Fibroblast of upper back skin (primary cell): Measurements from ENCODE around the gene FAM240A.
A peak's percentile ranks its signal among the peaks of the same experiment; 100 is the strongest.

Experiments
- DNase-seq: peaks from one replicate; pipeline ENCODE4 v3.0.0-alpha.2; 2013

FAM240A gene

DNA sequence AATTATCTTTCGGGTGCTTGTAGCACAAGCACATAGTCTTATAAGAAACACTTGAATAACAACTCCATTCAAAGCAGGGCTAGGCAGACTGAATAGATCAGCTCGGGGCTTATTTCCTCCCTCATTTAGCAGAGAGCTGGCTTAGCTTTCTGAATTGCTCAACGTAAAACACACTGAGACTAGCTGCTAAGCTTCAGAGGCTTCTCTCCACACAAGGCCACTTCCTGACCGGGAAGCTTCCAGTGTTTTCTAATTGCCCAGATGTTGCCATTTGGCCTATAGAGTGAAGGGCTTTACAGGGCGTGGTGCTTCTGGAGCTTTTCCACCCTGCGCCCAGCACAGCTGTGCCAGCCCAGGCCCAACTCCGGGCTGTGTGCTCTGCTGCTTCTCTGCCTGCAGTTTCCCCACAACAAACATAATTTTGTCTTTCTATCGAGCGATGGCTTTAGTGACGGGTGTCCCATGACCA is 16.6 kb downstream of the FAM240A start:
- no peak for DNase-seq

- DNase-seq: peak; percentile 74
These were observed 17.5 kb downstream of the FAM240A start for GRCh38 chr3:46629551-46630517.

DNA sequence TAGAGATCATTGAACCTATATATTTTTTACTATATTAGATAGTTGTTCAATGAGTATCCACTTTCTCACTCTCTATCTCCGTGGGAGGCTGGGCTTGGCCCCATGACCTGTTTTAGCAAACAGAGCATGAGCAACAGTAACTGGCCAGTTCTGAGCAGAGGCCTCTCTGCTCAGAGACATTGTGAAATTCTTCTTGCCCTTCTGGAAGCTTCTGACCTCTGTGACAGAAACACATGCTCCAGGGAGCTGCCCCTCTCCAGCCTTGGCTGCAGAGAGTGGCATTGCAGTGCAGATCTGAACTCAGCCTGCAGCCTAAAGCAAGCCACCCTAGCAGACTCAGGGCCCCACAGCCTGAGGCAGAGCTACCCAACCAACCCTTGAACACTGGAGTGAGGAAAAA is 20.5 kb downstream of the FAM240A start:
- DNase-seq: no peak

- no peak for DNase-seq
These were observed 22.5 kb downstream of the FAM240A start for GRCh38 chr3:46634856-46635255.

GRCh38 chr3:46639221-46639620 is 26.9 kb downstream of the FAM240A start:
- no peak for DNase-seq

- DNase-seq: no peak
These were observed 28.6 kb downstream of the FAM240A start for GRCh38 chr3:46640927-46641326.

- no peak for DNase-seq
These were observed 30.6 kb downstream of the FAM240A start for GRCh38 chr3:46642971-46643370.

GRCh38 chr3:46643701-46644100 is 31.4 kb downstream of the FAM240A start:
- DNase-seq: no peak

DNA sequence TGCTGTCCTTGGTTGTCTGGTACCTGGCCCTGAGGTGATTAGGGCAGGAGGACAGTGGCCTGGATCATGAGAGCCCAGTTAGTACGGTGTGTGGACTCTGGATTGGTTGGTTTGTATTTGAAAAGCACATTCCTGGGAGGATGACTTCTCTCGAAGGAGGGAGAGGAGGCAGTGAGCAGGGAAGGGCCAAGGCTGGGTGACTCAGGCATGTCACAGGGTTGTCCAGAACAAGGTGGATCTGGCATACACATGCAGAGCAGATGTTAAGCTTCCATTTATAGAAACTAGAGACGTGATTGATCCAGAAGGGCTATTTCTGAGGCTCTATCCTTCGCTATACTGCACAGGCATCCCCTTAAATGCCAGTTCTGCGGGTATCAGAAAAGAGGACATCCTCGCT is 34.4 kb downstream of the FAM240A start:
- DNase-seq: peak; percentile 69

- no peak for DNase-seq
These were observed 35.8 kb downstream of the FAM240A start for GRCh38 chr3:46648096-46648495.

GRCh38 chr3:46649436-46649835 is 37.1 kb downstream of the FAM240A start:
- DNase-seq: no peak

- DNase-seq: no peak
These were observed 38.8 kb downstream of the FAM240A start for GRCh38 chr3:46651084-46651483.

- no peak for DNase-seq
These were observed 42.9 kb downstream of the FAM240A start for GRCh38 chr3:46655271-46655670.

GRCh38 chr3:46656778-46657556 is 44.6 kb downstream of the FAM240A start:
- peak; percentile 32 for DNase-seq

DNA sequence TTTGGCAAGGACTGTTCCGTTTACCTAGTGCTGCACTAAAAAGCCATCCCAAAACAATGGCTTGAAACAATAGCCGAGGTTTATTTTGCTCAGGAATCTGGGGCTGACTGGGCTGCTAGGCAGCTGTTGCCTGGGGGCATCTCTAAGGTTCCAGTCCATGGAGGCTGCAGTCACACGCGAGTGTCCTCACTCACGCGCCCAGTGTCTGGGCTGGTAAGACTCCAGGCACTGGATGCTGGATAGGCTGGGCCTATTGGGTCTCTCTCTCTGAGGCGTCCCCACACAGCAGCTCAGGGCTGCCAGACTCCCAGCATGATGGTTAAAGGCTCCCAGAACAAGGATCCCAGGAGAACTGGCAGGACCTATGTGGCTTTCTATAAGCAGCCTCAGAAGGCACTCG is 47.0 kb downstream of the FAM240A start:
- no peak for DNase-seq

- DNase-seq: no peak
These were observed 47.7 kb downstream of the FAM240A start for GRCh38 chr3:46660003-46660402.

- no peak for DNase-seq
These were observed 48.5 kb downstream of the FAM240A start for GRCh38 chr3:46660543-46661523.

DNA sequence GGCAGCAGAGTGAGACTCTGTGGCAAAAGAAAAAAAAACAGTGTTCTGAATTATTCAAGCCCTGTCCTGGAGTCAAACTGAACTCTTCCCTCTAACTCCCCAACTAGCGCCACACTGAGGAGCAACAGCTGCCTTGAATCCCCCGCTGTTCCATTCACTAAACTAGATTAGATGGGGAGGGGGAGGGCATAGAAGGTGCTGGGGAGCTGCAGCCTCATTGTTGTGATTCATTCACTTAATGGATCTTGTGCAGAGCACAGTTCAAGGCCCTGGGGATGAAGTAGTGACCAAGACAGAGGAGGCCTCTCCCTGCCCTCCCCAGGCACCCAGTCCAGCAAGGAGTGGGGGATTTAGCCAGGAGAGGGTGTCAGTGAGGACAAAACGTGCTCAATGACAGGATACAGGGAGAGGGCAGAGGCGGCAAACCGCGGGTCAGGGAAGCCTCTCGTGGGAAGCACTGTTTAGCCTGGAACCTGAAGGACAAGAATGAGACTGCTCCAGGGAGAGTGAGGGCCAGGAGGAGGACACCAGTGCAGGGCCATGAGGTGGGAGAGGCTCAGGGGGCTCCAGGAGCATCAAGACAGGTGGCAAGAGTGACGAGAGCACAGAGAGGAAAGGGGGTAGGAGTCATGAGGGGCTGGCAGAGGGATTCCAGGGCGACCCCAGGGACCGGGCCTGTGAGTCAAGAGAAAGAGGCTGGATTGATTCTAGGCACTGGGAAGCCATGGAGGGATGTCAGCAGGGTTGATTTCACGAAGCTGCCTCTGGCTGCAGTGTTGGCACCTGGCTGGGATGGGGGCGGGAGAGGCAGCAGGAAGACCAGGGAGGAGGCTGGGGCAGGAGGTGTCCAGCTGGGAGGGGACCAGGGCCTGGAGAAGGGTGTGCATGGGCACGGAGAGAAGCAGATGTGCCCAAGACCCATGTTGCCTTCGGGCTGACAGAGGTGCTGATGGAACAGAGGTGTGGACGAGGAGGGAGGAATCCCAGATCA is 49.7 kb downstream of the FAM240A start:
- DNase-seq: no peak

DNA sequence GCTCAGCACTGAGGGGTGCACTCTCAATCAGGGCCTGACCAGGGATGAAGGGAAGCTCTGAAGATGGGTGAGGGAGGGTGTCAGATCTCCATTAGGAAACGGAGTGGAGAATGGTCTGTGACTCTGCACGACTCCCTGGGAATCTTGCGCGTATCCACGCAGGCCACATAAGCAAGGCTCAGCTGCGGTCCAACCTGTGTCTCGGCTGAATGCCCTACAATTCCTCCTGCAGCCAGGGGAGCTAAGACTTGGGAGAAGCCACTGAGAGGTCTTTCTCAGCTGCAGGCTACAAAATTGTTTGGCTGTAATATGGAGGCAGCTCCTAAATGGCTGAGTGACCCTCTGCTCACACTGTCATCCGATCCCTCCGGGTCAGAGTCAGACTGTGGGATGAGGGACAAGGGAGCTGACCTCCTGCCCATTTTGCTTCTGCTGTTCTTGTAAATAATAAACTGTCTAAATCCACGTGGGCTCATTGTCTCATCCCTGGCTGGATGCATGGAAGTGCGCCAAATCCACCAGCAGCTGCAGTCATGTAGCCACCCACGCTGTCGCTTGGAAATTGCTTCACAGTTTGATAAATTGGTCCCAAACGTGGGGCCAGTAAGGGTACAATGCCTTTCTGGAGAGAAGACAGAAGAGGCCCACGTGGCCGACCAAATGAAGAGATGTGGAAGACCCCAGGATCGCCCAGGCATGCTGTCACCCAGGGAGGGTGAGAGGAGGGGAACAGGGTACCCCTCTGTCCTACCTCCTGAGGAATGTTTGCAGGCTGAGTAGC is 50.6 kb downstream of the FAM240A start:
- DNase-seq: peak; percentile 23

- no peak for DNase-seq
These were observed 51.3 kb downstream of the FAM240A start for GRCh38 chr3:46663591-46664135.
